IgD-negative memory B cell (primary cell): ENCODE measurements around the gene OR9A2. TPM values are rescaled to one million over a fixed set of nuclear protein-coding genes. Genes with fewer than 3 reads are reported as not detected.

Source experiments
- polyA plus RNA-seq: library from polyadenylated mRNA; unstranded; fragments of 300-500 nt; fragmentation: Illumina TruSeq; gene quantifications from one replicate; pipeline ENCODE4 v1.2.3, GENCODE V29; 2021

The OR9A2 gene
- polyA plus RNA-seq, 1 donor from 2014 or later: not detected

Other genes with a start within 250 kb of the OR9A2 start
- gene EPHB6, start 172.1 kb downstream of the OR9A2 start, polyA plus RNA-seq: 37.6 TPM
- not detected for gene TRPV6, start 141.4 kb downstream of the OR9A2 start, polyA plus RNA-seq
- not detected for gene TRPV5, start 93.4 kb downstream of the OR9A2 start, polyA plus RNA-seq
- not detected for gene LLCFC1, start 87.6 kb downstream of the OR9A2 start, polyA plus RNA-seq
- not detected for gene KEL, start 64.8 kb downstream of the OR9A2 start, polyA plus RNA-seq
- gene OR6V1, start 25.2 kb upstream of the OR9A2 start, polyA plus RNA-seq: not detected
- not detected for gene PIP, start 104.9 kb upstream of the OR9A2 start, polyA plus RNA-seq
- gene TAS2R39, start 156.3 kb upstream of the OR9A2 start, polyA plus RNA-seq: not detected
- gene TAS2R40, start 194.9 kb upstream of the OR9A2 start, polyA plus RNA-seq: not detected
- gene GSTK1, start 236.3 kb upstream of the OR9A2 start, polyA plus RNA-seq: 329 TPM